ENCODE results near the gene CFAP206. TPM values are rescaled to one million over a fixed set of nuclear protein-coding genes. Genes with fewer than 3 reads are reported as not detected.

Gene CFAP206
- total and polyA plus RNA-seq, 4 experiments from 2014 or later, result 0.25 TPM; not detected in 3

Other genes with a start within 250 kb of the CFAP206 start
- 10 to 100 TPM; 11.1 to 12.5 TPM for gene SMIM8, start 85.4 kb upstream of the CFAP206 start, total RNA-seq
- 10 to 100 TPM; 15.1 to 19.4 TPM for gene SMIM8, start 85.4 kb upstream of the CFAP206 start, polyA plus RNA-seq
- gene GJB7, start 78.7 kb upstream of the CFAP206 start, total RNA-seq, result not detected
- under 1 TPM in 1 of 2 donors, not detected in 1; 0.28 TPM for gene GJB7, start 78.7 kb upstream of the CFAP206 start, polyA plus RNA-seq
- gene C6orf163, start 63.2 kb upstream of the CFAP206 start, total RNA-seq, result 1 to 10 TPM; 4.1 to 5.7 TPM
- under 1 TPM in 1 of 2 donors, not detected in 1; 0.31 TPM for gene C6orf163, start 63.2 kb upstream of the CFAP206 start, polyA plus RNA-seq
- 10 to 100 TPM; 20.4 to 26.2 TPM for gene SLC35A1, start 65.0 kb downstream of the CFAP206 start, total RNA-seq
- 10 to 100 TPM; 31.2 to 33.2 TPM for gene SLC35A1, start 65.0 kb downstream of the CFAP206 start, polyA plus RNA-seq
- 10 to 100 TPM; 38.8 to 39.3 TPM for gene RARS2, start 182.0 kb downstream of the CFAP206 start, total RNA-seq
- gene RARS2, start 182.0 kb downstream of the CFAP206 start, polyA plus RNA-seq, result 10 to 100 TPM; 34.7 to 38.4 TPM
- gene ORC3, start 182.2 kb downstream of the CFAP206 start, total RNA-seq, result 10 to 100 TPM; 30.4 to 30.7 TPM
- 10 to 100 TPM; 37.6 to 41.9 TPM for gene ORC3, start 182.2 kb downstream of the CFAP206 start, polyA plus RNA-seq

All from CD4-positive, alpha-beta memory T cell (primary cell).